AG20443 (cell line): ENCODE data around the gene COL1A1.

ENCODE experiments used
- DNase-seq: peaks from one replicate; pipeline ENCODE4 v3.0.0; 2012; ENCODE audit warnings: low spot score, mixed read lengths

COL1A1 gene

DNA sequence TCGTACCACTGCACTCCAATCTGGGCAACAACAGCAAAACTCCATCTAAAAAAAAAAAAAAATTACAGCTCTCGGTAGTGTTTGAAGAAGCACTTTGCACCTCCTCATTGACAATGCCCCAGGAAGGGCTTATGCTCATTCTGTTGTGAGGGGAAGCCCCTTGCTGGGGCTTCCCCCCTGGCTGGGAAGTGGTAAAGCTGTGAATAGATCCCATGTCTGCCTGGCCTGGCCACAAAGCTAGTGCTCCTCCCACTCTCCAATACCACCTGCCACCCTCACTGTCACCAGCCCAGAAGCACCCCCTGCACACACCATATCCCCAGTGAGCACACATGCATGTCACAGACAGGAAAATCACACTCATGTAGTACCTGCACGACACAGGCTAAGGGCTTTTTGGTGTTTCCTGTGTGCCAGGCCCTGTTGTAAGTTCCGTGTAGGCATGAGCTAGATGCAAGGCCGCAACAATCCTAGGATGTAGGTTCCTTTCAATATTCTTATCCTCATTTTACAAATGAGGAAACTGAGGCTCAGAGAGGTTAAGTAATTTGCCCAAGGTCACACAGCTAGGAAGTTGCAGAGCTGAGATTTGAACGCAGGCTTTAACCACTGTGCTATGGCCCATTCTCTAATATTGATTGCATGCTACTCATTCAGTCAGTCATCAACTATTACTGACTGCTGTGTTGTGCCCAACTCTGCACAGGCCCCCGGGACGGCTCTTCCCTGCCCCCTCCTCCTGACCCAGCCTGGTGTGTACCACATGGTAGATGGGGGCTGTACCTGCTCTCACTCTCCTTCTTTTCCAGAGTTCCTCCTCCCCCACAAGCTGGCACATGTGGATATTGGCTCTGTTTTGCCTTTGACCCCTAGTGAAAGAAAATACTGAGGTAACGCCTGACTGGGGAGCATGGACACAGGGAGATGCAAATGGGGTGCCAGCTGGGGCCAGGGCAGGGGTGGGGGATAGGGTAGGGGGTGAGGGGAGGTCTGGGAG, 11.9 kb upstream of the COL1A1 start:
- DNase-seq, result no peak

DNA sequence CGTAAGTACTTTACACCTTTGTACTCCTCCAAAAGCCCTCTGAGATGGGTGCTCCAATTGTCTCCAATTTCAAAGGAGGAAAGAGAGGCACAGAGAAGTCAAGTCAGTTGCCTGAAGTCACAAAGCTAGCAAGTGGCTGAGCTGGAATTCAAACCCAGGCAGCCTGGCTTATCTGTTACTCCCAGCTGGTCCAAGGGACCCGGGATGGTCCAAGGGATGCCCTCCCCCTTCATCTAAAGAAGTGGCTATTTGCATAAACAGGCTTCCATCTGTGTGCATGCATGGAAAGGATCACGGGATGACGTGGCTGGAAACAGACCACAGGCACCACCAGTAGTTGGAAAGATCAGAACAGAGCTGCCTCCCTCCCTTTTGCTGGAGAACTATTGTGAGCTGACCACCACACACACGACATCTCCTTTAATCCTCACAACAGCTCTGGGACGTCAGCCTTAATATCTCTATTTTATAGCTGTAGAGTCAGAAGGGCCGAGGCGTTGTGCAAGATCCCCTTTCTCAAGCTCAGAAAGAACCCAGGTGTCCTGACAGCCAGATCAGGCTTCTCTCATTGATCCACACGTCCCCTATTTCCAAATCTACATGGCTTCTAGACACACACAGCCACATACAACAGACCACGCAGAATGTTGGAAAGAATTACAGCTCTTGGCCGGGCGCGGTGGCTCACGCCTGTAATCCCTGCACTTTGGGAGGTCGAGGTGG, 10.9 kb upstream of the COL1A1 start:
- peak; percentile 64 for DNase-seq

DNA sequence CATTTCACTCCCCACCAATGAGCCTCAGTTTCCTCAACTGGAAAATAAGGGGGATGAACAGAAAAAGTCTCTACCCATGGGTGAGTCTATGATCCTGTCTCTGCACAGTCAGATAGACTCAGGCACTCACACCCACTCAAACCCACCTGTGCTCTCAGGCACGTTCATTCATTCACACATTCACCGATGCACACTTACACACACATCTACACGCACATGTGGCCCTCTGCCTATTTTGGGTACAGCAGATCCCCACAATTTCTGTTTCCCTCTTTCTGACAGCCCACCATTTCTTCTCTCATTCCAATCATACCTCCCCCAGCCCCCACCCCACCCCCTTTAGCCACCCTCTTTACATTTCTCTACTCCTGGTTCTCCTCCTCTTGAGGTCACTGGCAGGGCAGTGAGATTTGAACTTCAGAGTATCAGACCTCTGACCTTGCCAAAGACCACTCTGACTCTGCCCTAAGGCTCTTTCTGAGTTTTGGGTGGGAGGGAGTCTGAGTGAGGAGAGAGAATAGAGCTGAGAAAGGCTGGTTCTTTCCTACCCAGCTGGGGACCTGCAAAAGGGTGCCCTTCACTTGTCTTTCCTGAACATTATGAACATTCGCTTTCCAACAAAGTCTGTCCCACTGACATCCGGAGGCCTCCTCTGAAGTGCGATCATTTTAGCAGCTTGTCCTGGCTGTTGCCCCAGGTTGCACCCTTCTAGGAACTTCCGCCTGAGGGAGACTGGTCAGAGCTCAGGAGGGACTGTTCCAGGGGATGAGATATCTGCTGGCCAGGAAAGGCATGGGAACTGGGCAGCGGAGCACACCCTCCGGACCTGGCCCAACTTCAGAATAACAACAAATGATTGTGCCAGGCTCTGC, 10.1 kb upstream of the COL1A1 start:
- no peak for DNase-seq

DNA sequence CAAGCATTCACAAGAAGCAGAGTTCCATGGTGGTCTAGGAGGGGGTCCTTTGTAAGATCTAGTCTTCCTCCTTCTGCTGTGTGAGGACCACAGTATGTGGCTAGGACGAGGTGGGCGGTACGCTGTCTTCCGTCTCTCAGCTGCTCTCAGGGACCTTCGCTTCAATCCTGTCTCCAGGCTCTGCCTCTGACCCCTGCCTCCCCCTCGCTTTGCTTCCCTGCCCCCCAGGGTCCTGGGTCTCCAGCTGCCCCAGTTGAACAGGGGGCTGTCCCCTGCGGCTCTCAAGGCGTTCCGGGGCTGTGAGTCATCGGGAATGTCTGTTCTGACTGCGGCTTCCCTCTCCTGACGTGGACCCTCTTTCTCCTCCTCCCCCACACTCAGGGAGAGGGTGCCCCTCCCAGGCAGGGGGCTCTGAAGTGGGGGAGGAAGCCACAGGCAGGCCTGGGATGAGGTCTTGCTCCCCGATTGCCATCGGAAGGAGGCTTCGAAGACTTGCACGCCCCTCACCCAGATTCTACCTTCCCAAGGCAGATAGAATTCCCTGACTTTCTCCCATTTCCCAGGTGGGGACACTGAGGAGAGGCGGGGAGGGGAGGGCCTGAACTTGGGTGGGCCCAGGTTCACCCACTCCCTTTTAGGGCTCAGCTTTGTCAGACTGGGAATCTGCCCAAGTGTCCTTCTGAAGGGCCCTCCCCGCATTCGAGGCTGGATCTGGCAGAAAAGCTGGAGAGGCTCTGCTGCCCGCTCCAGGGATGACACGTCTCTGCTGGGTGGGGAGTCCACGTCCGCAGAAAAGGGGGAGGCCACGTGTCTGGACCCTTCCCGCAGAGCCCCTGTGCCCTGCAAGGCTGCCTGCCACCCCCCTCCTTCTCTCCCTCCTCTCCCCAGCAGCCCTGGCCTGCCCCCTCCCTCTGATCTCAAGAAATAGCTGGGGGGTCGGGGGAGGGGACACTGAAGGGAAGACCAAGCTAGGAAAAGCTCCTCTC, 9.1 kb upstream of the COL1A1 start:
- DNase-seq, result peak; percentile 88

DNA sequence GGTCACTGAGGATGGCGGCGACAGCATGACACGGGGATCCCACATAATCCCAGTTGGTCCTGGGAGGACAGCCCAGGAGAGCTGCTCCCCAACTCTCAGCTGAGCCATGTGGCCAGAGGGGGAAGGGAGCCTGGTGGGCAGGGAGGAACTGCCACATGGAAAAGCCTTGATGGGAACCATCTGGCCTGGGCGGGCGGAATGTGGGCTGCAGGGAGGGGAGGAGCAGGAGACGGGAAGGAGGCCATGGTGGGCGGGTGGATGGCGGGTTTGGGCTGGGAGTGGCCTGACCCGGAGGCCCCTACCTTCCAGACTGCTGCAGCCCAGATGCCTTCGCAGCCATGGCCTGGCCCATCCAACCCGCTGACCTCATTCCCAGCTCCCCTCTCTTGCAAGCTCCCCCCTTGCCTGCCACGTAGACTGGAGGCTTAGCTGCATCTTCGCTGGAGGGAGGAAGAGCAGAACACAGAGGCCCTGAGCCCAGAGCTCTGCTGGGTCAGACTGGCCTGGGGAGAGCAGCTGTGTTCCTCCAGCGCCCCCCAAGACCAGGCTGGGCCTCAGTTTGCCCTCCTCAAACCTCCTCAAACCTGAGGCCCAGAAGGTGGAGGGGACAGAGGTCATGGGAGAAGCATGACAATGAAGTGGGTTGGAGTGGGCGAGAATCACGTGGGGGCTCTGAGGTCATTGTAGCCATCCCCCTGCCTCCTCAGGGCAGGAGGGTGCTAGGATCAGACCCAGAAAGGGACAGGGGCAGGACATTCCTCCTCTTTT, 8.2 kb upstream of the COL1A1 start:
- DNase-seq, result peak; percentile 94

DNA sequence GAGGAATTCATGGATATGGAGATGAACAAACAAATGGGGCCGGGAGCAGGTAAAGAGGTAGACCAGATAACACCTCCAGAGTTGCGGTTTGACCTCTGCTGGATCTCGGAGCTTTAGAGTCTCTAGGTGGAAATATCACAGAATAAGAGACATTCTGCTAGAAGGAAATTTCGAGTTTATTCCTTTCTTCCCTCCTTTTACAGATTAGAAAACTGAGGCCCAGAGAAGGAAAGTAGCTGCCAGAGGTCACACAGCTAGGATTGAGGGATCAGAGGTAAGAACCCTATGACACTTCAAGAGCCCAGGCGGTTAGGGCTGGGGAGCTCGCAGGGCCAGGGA, 7.7 kb upstream of the COL1A1 start:
- DNase-seq, result no peak

DNA sequence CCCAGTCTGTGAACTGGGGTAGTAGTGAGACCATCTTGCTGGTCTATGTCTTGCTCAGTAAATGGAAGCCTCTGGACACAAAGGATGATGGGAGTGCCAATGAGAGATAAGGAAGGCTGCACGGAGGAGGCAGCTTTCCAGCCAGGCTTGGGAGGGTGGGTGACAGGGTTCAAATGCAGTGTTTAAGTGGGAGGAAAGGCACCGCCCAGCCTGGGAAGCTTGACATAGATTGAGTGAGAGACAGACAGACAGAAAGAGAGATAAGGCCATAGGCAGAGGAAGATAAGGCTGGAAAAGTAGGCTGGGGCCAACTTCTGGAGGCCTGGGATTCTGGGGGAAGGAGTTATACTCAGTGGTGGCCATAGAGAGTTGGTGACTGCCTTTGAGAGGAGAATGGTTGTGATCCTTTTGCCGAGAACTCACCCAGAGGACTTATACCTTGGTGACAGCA, 7.2 kb upstream of the COL1A1 start:
- DNase-seq, result no peak

DNA sequence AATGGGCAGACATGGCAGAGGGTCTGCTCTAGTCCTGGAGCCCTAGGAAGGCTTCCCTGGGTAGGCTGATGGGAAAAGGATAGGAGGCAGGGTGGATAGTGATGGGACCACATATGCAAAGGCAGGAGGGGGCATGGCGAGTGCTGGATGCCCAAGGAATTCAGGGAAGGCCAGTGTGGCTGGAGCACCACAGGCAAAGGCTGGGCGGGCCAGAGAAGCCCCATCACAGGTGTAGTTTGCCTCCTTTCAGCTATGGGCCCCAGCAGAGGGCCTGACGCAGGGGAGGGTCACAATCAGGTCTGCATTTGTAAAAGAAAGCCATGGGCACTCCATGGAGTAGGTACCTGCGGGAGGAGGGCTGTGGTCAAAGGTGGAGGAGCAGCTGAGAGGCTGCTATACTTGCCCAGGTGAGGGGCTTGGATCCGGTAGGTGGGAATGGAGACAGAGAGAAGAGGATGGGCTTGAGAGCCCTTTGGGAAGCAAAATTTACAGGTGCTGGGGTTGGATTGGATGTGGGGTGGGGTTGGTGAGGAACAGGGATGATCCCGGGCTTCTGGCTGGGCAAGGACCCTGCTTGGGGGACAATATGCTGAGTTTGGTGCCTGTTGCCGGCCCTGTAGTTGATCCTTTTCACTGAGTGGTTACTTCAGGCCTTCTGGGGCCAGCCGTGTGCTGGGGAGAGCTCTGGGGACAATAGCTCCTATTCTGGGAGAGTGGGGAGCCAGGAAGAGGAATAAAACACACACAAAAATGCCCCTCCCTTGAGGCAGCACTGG, 6.5 kb upstream of the COL1A1 start:
- no peak for DNase-seq

DNA sequence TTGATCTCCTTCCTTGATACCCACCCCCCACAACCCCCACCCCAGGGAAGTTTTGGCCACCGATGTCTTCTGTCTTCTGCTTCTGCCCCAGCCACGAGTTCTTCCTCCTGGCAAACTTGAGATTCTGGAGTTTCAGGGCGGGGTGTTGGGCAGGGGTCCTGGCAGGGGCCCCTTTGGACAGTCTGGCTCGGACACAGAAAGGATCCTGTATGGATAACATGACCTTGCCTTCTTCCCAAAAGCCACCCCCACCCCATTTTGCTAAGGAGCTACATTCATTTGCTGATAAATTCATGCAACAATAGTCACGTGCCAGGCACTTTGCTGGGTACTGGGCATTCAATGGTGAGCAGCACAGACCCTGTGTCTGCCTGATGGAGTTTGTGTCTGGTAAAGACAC, 5.9 kb upstream of the COL1A1 start:
- no peak for DNase-seq

DNA sequence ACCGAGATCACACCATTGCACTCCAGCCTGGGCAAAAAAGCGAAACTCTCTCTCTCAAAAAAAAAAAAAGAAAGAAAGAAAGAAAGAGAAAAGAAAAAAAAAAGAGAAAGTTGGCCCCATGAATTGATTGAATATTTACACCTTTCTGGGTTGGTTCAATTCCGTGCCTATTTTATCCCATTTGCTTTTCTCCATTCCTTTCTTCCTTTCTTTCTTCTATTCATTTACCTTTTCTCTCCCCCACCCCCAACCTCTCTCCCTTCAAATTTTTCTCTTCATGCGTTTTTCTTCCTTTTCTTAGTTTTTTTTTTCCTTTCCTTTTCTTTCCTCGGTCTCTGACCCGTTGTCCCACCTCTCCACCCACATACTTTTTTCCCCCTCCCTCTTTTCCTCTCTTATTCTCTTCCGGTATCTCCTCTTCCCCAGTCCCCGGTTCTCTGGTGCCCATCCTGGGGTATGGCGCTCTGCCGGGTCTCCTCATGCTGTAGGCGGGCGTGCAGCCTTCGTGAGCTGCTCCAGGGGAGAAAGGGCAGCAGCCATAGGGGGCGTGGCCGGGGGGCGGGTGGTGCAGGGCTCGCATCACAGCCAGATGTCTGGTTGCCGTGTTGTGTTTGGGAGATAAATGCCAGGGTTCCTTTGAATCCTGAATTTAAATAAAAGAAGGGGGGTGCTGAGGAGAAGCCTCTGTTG, 5.3 kb upstream of the COL1A1 start:
- DNase-seq, result peak; percentile 66

DNA sequence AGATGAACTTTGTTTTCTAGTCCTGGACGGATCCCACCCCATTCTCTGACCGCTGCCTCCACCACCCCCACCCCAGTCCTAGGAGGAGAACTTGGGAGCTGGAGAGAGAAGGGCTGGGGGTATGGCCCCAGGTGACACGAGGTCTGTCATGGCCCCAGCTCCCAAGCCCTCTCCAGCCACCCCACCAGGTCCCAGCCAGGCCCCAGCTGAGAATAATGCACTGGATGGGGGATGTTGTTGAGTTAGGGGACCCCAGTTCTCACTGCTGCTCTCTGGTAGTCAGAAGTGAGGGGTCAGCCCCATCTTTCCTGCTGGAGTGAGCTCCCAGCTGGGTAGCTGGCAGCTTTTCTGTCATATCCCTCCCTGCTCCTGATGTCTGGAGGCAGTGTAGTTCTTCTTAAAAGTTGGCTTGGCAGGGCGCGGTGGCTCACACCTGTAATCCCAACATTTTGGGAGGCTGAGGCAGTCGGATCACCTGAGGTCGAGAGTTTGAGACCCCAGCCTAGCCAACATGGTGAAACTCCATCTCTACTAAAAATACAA, 4.6 kb upstream of the COL1A1 start:
- no peak for DNase-seq

DNA sequence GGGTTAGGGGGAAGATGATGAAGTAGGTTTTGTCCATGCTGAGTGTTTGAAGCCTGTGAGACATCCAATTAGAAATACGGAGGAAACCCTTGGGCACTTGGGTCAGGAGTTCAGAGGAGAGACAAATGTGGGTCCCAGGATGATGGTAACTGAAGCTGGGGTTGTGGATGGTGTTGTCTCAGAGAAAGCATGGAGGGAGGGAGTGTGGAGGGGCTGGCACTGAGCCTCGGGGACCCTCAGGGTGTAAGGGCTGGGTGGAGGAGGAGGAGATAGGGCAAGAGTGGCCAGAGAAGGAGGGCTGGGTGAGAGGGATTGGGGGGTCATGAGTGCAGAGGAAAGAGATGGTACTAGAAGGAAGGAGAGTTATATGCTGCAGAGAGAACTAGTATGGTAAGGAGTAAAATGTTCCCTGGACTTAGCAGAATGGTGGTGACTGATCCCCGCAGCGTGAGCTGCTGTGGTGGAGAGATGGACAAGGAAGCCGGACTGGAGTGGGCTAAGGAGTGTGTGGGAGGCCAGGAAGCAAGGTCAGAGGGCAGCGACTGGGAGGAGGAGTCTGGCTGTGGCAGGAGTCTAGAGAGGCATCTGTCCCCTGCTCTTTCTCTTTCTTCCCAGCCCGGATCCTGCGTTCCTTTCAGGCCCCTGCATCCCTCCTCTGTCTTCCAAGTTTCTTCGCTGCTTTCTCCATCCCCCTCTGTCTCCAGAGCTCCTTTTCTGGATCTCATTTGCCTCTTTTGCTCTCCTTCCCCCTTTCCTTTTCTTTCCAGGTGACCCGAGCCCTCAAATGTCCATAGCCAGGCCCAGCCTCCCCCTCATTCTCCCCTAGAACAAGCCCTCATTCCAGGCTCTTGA, 3.9 kb upstream of the COL1A1 start:
- DNase-seq, result no peak

DNA sequence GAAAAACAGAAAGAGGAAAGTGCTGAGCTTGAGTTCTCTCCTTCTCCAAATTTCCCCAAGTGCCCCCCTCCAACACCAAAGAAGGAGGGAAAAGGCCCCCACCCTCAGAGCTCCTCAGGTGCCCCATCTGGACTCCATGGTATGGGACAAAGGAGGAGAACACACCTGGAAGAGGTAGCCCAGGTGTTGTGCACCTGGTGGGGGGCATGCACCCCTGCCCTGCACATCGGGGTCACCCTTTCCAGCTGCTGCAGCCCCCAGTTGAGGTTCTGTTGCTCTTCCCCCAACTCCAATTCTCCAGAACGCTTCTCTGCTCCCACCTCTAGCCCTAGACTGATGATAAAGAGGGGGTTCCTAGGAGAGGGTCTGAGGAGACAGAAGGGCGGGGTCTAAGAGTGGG, 3.0 kb upstream of the COL1A1 start:
- DNase-seq, result no peak

DNA sequence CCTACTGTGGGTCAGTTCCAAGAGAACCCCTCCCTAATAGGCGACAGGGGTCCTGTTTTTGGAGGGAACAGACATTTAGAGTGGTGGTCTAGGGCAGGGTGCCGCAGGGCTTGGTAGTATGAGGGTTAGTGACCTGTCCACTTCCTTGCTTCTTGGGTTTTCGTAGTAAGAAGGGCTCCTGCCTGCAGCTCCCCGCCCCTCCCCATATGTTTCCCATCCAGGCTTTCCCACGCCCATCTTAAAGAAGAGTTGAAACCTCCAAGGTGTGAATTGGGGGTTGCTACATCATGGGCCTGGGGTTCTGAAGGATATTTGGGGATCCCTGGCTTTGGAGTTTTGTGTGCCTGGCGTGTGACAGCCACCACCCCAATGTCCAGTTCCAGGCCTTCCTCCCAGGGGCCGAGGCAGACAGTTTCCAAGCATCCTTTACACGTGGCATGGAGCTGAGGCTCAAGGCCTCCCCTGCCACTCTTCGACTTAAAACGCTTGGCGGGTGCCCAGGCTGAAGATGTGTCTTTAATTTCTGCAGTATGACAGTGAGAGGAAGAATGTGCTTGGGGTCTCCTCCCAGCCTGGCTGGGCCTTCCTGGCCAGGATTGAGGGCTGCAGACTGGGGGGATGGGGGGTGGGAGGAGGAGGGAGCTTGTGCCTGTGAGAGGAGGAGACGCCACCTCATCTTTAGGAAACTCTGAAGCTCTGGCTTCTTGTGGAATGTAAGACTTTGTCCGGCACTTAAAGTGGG, 2.3 kb upstream of the COL1A1 start:
- DNase-seq, result peak; percentile 88

DNA sequence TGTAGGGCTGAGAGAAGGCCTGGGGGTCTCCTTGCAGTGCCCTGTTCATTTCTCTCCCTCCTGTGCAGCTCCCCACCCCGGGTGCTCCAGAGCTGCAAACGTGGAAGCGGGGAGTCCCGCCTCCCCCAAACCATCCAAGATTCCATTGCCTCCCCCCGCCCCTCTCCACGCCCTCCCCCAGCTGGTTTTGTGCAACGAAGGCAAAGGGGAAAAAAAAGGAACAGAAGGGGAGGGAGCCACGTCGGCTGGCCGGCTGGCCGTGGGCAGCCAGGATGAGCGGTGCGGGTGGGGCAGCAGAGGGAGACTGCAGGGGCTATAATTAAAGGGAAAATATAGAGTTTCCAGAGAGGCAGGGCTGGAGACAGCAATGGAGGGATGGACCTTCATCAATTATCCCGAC, 1.7 kb upstream of the COL1A1 start:
- DNase-seq, result peak; percentile 74

DNA sequence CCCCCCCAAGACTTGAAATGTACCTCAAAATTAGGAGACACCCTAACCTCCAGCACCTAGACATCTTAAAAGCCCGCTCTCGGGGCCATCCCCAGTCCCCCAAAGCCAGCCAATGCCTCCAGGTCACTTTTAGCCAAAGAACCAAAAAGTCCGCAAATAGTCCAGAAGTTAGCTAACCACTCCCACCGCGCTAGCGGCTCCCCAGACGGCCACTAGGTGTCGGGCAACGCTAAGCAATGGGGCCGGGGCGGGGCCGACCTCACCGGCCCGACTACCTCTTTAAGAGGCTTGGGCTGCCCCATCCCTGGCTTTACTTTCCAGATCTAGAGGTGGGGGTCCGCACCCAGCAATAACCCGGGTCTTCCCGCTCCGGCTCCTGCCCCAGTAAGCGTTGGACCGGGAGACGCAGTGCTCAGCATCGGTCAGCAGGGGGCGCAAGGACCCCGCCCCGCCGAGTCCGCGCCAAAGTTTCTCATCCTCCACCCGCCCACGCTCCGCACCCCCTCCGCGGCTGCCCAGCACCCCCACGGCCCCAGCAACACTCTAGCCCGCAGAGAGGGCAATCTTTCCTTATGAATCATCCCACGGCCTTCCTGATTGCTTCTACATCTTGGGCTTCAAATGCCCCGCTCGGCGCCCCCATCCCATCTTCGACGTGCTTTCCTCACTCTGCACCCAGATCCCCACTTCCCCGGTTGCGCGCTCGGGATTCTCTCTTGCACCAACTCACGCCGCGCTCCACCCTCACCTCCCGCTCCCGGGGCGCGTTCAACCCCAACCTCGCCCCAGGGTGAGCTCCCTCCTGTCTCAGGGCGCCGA, 765 bp downstream of the COL1A1 start:
- peak; percentile 70 for DNase-seq
